ENCODE data around the gene WNT7B. TPM values are rescaled to one million over a fixed set of nuclear protein-coding genes. Genes with fewer than 3 reads are reported as not detected.

Gene WNT7B
- total and polyA plus RNA-seq, 10 of the 15 experiments (the other 5 are each of a cell fraction or from before 2014, with no cell fraction given), result 0.12 TPM; not detected in 9

- ChIA-PET SMC1A (ENCODE audit: uncharacterized antibody, unreplicated experiment) (no interaction called here), CTCF (no interaction called here), RAD21 (ENCODE audit: unreplicated experiment) (no interaction called here), POLR2A (no interaction called here)
- no peak for FAIRE-seq
- H3K36me3 ChIP-seq (ENCODE audit: control insufficient read depth in 2 of 2, insufficient read depth in 2 of 2, low read length in 1 of 2), result no peaks in the 10 kb centered on the region
- H3K4me1 ChIP-seq (ENCODE audit: control insufficient read depth, insufficient read depth, low read length), result no peaks in the 10 kb centered on the region
- no peak for DNase-seq (ENCODE audit: low read depth, low spot score)
- H3K27ac ChIP-seq (ENCODE audit: control insufficient read depth, insufficient read depth), result no peak overlapping the region
- peaks cover 7 to 28% of the 10 kb centered on the region in 2 experiments; a peak in 3 of 4 replicates for H3K27me3 ChIP-seq (replicated peaks in 1 of 2; ENCODE audit: control insufficient read depth in 2 of 2, insufficient read depth in 2 of 2, low read length in 1 of 2)
- no peak for ATAC-seq
- no peak overlapping the region for H3K4me2 ChIP-seq (ENCODE audit: control insufficient read depth, insufficient read depth)
- no peaks in the 10 kb centered on the region for H4K20me1 ChIP-seq (ENCODE audit: control insufficient read depth, insufficient read depth)
- H3K4me3 ChIP-seq, result no peak overlapping the region
- H3K9me3 ChIP-seq (replicated peaks; ENCODE audit: control insufficient read depth, insufficient read depth, low read length), result no peaks in the 10 kb centered on the region
- WGBS (ENCODE audit: insufficient coverage, insufficient replicate concordance, low lambda C conversion rate, missing lambda C conversion rate), result 32% methylated on average over 10 of the region's 10 CpGs
- no peak overlapping the region for H3K9ac ChIP-seq (ENCODE audit: control insufficient read depth, insufficient read depth, low read length)
- BruUV-seq (replicated peaks), result no TSS peak
- H3K79me2 ChIP-seq (ENCODE audit: control insufficient read depth, insufficient read depth, low read length), result no peaks in the 10 kb centered on the region
- H2AFZ ChIP-seq (ENCODE audit: control insufficient read depth, low read depth, low read length), result no peak overlapping the region
- intact Hi-C loops (cut with micrococcal nuclease; ENCODE audit: unreplicated experiment), result no loop called here
- in situ Hi-C loops (cut with MboI), result loop anchor here (25.0 kb wide), 1 partner anchor 1061 kb away; no protein-coding TSS in a partner anchor
- TF ChIP-seq CUX1 (IDR thresholded peaks at IDR 0.05; ENCODE audit: insufficient replicate concordance, low read depth, low read length) (no peak), SP1 (IDR thresholded peaks at IDR 0.05; ENCODE audit: low read depth, low read length) (no peak), CHD1 (IDR thresholded peaks at IDR 0.05; ENCODE audit: low read depth, low read length) (no peak), STAT3 (IDR thresholded peaks at IDR 0.05; ENCODE audit: low read depth, low read length) (no peak), NFYB (IDR thresholded peaks at IDR 0.05; ENCODE audit: insufficient read depth, low read depth, low read length) (no peak), POU2F2 (IDR thresholded peaks at IDR 0.05; ENCODE audit: borderline replicate concordance, low read depth, low read length) (no peak), WRNIP1 (IDR thresholded peaks at IDR 0.05; ENCODE audit: borderline replicate concordance, low read depth, low read length) (no peak)
Measured at GRCh38 chr22:45972889-45973253, 4.1 kb downstream of the WNT7B start.
